Liver (tissue), 3 donors: ENCODE results near the gene FZD1.

Source experiments
- CTCF ChIP-seq: fragments of 150-350 bp; IDR thresholded peaks from 2 replicates; pipeline ENCODE4 v1.5.1; 2017; ENCODE audit warnings: improper control_type of control experiment, low read depth, low read length; ENCODE audit not compliant: missing input control
- HNF4A ChIP-seq, 2 donors: conservative IDR thresholded peaks; 2 replicates each; pipeline ENCODE4 v1.6.1; 2016; ENCODE audit warnings: antibody characterized with exemption in 2 of 2, mild to moderate bottlenecking in 2 of 2
- RAD21 ChIP-seq, 2 donors: IDR thresholded peaks; 2 replicates each; pipeline ENCODE4 v1.6.1; 2016; ENCODE audit warnings: antibody characterized with exemption in 2 of 2, mild to moderate bottlenecking in 2 of 2
- donor health status: healthy.
- donor health status: healthy.

- TF ChIP-seq RAD21 (IDR thresholded peaks at IDR 0.05), result no peak
- no peak for TF ChIP-seq CTCF
- no peak for TF ChIP-seq HNF4A (conservative IDR thresholded peaks at IDR 0.05)
Measured at GRCh38 chr7:91230100-91230499, 34.1 kb upstream of the FZD1 start.
